GM18498 (cell line): ENCODE data around the gene LNX1.
A peak's percentile ranks its signal among the peaks of the same experiment; 100 is the strongest.

Experiments used
- ATAC-seq: cut with Tn5 transposase; IDR thresholded peaks from one replicate; pipeline ENCODE4 v1.9.1; 2021; ENCODE audit warnings: mild to moderate bottlenecking, moderate library complexity; ENCODE audit not compliant: unreplicated experiment

LNX1 gene

DNA sequence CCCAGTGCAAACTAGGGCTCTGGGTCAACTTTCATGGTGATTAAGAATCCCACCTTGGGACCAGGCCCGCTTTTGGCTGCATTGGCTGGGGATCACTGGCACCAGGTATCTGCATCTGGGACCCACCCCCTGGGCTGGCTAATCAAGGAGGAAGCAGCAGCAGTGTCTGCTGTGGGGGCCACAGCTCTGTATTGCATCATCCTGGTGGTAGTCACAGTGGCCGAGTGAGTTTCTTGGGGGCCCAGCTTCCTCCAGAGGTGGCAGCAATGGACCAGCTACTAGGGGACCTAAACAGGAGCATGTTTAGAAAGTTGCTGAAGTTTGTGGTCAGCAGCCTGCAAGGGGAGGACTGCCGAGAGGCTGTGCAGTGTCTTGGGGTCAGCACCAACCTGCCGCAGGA lies 15.7 kb downstream of the LNX1 start:
- ATAC-seq, result no peak

DNA sequence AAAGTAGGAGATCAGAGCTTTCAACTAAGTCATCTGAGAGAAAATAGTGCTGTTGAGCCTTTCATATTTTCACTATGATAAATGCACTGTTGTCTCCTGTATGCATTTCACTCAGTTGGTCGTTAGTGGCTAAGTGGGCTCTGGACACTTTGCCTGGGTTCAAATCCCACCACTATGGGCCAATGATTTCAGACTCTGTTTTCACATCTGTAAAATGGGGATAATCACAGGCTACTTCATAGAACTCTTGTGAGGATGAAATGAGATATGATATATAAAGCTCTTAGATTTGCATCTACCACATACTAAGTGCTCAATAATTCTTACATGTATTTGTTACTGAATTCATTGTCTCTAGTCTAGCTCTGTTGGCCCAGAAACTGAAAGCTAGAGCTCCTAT lies 16.8 kb downstream of the LNX1 start:
- no peak for ATAC-seq

DNA sequence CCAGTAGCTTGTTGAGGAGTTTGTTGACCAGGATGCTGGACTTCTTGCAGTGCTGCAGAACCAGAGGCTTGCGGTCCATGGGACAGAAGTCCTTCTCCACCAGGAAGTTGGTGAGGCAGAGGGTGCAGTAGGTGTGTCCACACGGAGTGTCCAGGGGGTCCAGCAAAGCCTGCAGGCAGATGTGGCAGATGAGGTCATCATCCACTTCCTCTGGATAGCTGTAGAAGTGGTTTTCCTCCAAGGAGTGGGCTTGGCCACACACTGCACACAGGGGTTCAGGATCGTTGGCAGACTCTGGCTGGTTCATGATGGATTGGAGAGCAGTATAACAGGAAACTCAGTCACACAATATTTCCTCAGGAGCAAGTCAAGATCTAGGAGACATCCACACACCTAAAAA lies 17.6 kb downstream of the LNX1 start:
- ATAC-seq, result no peak

DNA sequence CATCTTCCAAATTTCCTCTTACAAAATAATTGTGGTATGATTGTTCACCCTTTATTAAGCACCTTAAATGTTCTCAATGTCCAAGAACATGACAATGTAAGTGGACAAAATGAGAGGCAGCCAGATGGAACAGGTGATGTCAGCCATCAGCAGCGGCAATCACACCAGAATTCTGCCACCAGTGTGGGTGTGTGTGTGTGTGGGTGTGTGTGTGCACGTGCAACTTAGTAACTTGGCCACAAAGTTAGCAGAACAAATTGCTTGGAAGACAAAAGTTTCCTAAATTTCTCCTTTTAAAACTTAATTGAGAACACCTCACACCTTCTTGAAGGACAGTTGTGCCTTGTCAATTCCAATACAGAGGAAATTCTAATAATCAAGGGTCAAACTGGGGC lies 18.7 kb downstream of the LNX1 start:
- no peak for ATAC-seq

DNA sequence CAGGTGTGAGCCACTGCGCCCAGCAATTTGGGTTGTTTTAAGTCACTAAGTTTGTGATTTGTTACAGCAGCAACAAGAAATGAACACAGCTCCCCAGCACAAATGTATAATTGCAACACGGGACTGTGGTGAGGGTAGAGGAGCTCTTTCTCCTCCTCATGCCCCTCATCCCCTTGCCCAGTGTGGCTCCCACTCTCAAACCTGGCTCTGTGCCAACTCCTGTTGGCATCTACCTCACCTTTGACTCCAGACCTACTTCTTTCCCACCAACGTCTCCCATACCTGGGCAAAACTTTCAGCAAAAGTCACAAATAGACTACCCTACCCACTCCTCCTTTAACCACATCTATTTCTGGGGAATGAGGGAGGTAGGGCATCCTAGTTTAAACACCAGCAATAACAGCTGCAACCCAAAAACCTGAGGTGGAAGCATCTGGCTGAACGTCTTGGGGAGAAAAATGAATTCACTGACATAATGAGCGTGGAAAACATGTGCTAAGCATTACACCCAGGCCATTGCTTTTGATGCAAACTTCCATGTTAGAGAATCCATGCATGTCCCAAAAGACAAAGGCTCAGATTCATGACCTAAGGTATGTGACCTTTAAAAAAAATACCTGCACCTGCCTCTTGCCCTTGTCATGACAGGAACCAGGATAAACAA lies 19.2 kb downstream of the LNX1 start:
- ATAC-seq, result no peak

DNA sequence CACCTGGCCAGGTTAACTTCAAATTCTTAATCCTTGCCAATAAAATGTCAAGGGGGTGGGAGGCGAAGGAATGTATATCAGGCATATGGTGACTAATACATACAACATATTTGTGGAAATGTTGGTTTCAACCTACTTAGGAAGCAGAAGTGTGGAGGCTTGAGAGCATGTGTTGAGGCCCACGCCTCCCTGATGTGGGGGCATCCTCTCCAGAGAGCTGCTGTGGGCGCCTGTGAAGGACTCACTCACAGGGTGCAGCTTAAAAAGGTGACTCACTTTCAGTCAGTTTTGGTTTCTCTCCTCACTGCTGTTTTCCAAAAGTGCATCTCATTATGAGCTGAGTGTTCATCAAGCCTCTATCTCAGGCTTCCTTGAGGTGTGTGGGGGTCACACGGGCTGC lies 27.5 kb downstream of the LNX1 start:
- peak; percentile 85 for ATAC-seq

DNA sequence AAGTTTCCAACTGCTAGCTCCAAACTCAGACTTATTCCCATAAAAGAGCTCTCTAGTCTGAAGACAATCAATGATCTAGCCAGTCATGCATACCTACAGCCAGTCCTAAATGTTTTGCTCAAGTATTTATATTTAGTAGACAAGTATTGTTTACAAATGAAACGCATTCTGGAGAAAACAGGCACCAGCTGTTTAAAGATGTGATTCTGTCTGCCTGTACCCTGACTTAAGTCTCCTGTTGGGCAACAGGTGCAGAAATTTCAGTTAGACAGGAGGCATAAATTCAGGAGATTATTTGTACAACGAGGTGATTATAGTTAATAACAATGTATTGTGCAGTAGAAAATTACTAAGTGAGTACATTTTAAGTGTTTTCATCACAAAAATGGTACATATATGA lies 28.9 kb downstream of the LNX1 start:
- ATAC-seq, result no peak

DNA sequence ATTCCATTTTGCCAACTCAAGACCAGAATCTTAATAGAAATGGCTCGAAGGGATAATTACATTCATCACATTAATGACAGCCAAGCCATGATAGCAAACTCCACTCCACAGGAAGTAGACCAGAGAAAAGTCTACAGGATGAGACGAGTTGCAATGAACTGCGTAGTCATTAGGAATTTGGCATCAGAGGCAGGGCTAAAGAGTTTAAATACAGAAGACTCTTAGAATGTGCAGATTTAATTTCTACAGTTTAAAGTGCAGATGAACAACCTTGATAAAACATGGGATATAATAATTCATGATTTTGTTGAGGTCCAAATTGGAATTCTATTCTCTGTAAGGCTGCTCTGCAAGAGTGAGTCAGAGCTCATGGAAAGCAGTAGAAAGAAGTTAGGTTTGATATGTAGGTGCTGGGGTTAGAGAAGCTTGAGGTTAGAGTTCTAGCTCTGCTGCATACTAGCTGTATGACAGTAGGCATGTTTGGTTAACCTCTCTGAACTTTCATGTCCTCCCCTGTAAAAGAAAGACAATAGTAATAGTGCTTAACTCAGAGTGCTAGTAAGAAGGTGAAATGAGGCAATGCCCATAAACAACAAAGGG lies 32.2 kb downstream of the LNX1 start:
- ATAC-seq, result no peak

DNA sequence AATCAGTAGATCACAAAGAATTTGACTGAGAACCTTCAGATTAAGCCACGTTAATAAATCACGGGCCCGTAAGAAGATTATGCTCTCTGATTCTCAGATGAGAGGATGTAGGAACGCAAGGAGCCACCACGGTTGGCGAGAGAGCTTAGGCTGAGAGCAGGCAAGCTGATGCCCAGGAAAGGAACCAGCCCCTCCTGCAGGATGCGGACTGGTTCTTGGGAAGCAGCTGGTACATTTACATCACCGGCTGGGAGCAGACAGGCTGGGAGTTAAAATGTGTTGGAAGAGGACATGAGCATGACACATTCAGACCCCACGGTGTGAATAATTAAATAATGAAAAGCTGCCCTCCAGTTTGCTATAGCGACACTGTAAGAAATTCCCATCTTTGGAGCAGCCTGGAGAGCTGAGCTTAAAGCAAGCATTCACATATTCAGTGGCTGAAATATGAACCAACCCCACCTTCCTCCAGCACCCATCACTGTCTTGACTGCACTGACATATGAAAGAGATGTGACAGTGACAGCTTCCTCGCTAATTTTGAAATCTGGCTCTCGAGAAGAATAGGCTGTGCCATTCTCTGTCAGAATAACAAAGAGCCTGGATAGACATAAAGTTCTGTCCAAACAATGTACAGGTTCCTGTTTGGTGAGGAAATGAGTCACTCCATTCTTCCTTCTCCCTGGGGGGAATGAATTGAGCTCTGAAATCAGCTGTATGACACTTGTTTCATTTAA lies 33.1 kb downstream of the LNX1 start:
- no peak for ATAC-seq

DNA sequence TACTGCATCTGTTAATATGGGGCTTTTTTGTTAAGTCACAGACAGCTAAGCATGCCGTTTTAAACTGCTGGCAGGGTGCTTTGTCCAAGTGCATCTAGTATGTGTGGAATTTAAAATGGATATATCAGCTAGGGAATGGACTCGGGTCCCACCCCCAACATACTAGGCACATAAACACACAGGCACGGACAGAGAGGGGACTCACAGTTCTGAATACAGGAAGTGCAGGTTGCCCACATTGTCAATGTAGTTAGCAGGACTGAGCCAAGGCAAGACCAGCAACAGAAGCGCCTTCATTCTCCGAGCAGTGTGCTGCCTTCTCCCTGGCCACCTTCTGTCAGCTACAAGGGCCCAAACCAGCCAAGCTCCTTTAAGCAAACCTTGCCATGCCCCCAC lies 33.6 kb downstream of the LNX1 start:
- no peak for ATAC-seq

DNA sequence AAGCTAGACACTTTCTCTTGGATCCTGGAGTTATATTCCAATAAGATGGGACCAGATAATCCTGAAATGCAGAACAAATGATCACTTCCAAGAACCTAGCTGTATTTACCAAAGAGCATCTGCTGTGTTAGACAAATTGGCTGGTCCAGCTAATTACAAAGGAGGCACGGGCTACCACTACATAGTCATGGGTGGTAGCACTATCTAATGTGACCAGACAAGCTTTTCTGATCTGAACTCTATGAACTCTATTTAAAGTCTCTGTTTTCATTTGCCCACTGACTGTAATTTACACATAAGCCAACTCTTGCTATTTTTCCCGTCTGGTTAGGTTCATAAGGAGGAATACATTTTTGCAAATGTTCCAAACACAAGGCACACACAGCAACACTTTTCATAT lies 34.6 kb downstream of the LNX1 start:
- no peak for ATAC-seq

DNA sequence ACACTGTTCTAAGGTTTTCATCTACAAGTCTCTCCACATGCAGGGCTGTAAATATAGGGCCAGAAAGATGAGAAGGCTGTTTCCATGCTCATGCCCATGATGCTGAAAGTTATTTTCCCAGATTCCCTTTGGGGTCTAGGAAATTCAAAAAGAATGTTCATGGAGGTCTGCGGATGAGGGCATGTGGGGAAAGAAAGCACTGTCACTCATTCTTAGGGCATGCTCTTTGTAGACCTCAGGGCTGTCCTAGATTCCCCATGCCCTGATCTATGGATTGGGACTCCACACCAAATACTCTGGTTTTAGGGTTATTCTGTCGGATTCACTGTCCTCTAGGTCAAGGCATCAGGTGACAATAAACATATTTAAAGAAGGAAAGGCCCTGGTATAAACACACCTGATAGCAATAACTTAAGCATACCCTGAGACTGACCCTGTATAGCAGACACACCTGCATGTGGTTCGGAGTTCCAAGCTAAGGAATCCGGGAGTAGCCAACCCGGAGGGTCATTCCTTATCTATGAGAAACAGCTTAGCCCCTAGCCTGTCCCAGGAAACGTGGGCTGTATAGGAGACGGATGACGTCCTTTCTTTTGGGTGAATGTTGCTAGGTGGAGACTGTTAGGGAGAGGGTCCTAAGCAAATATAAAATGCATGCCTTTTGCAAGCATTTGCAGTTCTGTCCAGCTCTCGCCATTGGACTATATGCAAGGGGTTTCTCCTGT lies 37.6 kb downstream of the LNX1 start:
- no peak for ATAC-seq

DNA sequence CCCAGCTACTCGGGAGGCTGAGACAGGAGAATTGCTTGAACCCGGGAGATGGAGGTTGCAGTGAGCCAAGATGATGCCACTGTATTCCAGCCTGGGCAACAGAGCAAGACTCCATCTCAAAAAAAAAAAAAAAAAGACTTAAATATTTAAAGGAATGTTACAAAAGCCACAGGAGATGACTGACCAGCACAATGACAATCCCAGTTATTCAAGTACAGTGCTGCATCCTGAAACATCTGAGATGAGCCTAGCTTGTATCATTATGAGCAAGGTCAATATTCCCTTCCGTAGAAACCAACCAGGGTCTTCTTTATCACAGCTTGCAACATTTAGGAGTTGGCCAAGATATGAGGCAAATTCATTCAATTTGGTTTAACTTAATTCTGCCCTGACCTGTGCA lies 38.6 kb downstream of the LNX1 start:
- no peak for ATAC-seq

DNA sequence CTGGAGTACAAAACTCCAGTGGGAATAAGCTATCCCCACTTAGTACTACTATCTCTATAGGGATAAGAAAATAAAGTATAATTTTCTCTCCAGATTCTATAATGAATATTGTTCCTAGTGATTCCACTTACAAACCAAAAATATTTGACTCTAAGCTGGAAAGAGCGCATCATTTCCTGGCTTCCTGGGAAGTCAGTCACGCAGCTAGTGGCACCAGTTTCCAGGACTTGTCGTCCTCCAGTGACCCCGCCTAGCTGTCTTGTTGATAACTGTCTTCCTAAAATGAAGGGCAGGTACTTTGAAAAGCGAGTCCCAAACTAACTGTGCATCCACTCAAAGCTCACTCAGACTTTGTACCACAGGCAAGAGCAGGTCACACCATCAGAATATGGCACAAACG lies 39.3 kb downstream of the LNX1 start:
- ATAC-seq, result no peak

DNA sequence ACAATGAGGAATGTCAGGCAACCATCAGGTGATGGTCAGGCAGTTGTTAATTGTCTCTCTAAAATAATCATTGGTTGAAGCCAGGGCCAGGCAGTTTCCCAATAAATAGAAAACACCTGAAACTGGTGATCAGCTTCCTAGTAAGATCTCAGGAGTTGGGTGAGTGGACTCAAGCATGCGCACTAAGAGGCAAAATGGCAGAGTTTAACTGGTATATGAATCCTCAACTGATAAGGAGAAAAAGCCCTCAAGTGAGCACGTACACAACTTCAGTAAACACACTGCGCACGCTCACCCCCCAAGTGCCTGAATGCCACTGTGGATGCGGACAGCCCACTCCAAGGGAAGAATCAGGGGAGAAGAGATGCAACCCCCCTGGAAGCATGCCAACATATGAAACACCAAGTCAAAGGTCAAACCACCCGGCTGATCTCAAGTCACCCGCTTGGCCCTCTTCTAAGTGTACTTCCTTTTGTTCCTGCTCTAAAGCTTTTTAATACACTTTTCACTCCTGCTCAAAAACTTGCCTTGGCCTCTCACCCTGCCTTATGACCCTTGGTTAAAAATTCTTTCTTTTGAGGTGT lies 39.9 kb downstream of the LNX1 start:
- ATAC-seq, result no peak

DNA sequence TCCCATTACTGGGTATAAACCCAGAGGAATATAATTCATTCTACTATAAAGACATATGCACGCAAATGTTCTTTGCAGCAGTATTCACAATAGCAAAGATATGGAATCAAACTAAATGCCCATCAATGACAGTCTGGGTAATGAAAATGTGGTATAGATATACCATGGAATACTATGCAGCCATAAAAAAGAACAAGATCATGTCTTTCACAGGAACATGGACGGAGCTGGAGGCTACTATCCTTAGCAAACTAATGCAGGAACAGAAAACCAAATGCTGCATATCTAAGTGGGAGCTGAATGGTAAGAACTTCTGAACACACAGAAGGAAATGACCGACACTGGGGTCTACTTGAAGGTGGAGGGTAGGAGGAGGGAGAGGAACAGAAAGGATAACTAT lies 42.6 kb downstream of the LNX1 start:
- no peak for ATAC-seq

DNA sequence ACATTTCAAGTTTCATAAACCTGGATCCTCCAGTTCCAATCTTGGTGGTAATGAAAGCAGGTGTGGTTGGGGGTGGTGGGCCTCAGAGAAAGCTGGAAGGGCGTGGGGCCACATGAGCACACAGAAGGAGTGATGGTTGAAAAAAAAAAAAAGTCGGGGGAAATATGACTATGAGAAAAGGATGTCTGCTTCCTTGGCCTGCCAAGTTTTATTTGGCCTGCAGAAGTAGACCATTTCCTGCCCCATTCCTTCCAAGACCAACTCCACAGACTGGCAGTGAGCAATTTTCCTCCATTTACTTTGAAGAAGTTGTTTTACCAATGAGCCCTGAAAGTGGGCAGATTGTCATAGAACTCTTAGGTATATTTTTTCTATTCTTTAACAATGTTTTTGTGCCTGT lies 43.3 kb downstream of the LNX1 start:
- ATAC-seq, result no peak

DNA sequence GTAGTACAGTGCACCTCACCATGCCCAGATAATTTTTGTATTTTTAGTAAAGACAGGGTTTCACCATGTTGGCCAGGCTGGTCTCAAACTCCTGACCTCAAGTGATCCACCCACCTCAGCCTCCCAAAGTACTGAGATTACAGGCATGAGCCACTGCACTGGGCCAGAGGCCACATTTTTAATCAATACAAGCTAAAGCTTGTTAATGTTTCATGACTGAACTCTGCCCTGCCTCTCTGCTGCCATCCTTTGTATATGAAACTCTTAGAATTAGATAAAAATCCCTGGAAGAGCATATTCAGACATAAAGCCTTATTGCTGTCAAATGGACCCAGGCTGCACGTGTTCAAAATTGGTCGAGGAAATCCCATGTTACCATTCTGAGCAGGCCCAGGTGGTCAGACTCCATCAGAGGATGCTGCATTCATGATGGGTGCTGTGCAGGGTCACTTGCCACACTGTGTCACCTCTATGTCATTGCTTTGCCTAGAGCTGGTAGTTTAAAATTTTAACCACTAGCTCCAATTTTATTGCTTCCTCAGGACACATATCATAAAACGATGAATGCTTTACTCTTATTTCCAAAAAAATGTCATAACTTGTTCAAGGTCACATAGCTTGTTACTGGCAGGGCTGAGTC lies 45.2 kb downstream of the LNX1 start:
- no peak for ATAC-seq

DNA sequence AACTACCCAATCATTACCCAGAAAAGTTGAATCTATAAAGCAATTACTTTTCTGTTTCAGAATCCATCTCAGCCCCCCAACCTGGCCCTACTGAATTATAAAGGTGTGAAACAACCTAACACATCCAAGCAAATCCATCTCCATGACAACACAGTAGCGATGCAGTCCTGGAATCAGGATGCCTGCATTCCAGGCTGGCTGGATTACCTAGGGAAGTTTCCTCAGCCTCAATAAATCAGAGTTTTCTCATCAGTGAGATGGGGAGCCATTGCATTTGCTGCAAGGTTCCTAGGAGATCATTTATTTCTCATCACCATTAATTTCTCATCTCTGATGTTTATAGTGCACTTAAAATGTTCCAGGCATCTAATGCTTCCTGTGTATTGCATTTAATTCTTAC lies 46.0 kb downstream of the LNX1 start:
- ATAC-seq, result no peak

DNA sequence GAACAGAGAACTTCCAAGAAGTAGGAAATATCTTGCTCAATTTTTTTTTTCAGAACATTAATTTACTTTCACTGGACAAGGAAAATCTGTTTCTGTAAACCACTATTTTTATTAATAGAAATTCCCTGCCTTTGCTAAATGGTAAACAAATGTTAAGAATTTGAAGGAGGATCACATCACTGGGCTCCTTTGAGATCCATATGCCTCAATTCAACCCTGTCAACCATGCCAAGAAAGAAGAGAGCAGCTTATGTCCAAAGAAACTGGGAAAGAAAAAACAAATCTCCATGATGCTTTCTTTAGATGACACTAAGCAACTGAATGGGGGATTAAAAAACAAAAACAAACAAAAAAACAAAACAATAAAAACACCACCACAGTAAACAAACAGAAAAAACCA lies 47.7 kb downstream of the LNX1 start:
- ATAC-seq, result no peak

DNA sequence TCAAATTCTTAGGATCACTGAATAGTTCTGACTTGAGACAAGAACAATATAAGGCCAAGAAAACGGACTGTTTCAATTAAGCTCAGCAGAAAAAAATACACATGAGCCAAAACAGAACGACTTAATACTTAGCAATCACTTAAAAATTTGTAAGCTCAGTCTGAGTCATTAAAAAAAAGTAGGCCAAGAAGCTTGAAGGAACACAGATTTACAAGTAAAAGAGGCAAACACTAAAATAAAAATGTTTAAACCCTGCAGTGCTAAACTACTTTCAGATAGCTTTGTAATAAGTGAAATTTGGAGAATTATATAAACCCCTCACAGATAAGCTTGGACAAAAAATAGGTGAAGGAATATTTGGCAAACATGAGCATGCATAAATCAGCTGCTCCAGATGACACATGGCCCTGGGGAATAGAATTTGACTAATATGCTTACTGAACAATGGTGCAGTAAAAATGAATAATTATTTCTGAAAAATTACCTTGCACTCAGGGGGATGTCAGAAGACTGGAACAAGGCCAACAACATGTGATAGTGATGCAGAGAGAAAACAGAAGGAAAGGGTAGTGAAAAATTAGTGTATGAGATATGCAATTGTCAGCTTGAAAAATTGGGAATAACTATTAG lies 49.6 kb downstream of the LNX1 start:
- no peak for ATAC-seq
